HG02884 (cell line): ENCODE measurements around the gene UBE2QL1.

Experiments used
- ATAC-seq: cut with Tn5 transposase; IDR thresholded peaks from one replicate; pipeline ENCODE4 v1.9.1; 2021; ENCODE audit warnings: mild to moderate bottlenecking, moderate library complexity; ENCODE audit not compliant: unreplicated experiment

UBE2QL1 gene

DNA sequence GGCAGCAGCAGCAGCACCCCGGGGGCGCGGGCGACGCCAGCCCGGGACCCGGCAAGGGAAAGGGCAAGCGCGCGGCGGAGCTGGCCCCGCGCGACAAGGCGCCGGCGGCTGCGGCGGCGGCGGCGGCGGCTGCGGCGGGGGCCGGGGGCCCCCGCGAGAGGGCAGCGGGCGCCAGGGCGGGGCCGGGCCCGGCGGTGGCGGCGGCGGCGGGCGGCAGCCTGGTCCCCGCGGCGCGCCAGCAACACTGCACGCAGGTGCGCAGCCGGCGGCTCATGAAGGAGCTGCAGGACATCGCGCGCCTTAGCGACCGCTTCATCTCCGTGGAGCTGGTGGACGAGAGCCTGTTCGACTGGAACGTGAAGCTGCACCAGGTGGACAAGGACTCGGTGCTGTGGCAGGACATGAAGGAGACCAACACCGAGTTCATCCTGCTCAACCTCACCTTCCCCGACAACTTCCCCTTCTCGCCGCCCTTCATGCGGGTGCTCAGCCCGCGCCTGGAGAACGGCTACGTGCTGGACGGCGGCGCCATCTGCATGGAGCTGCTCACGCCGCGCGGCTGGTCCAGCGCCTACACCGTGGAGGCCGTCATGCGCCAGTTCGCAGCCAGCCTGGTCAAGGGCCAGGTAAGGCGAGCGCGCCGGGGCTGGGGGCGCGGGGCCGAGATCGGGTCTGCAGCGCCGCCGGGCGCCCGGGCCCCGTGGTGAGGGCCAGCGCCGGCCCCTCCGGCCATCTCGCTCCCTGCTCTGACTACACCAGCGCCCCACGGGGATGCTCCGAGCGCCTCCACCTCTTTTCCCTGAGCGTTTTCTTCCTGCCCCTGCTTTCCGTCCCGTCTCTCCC is at the start of gene UBE2QL1:
UBE2QL1 (plus strand) TSS at position 238 of the 843 bp plus-strand sequence; CDS start at position 273, 35 bp downstream.
- ATAC-seq = peak; percentile 75

- ATAC-seq = no peak
Measured at GRCh38 chr5:6399980-6400910, 48.4 kb upstream of the UBE2QL1 start.

DNA sequence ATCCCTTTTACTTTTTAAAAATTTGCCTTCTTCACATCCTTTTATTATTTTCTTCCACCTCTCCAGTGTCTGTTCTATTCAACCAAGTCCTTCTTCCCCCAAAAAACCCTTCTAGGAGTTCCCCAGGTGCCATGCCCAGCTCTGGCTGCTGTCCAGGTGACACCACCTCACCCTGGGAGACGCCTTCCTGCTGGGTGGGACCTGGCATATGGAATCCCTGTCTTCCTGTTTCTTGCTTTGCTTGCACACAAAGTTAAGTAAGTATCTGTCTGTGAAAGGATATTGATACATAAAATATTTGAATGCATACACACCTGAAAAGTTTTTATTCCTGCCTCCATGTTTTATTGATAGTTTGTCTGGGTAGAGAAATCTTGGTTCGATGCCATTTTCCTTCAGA is 47.2 kb upstream of the UBE2QL1 start:
- ATAC-seq = no peak

DNA sequence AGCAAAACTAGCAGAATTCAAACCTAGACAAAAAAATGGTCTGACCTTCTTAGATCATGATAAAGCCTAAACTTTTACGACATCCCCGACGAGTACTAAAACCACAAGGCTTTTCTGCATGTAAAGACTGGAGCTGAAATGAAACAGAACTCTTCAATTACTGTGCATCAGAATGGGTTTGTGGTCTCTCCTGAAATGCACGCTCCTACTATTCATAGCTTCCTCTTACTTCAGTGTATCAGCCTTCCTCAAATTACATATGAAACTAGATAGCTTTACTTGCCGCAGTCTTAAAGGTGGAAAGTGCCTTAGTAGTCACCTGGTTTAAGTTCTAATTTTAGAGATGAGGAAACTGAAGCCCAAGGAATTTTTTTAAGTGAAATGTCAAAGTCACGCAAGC is 45.7 kb upstream of the UBE2QL1 start:
- ATAC-seq = no peak

DNA sequence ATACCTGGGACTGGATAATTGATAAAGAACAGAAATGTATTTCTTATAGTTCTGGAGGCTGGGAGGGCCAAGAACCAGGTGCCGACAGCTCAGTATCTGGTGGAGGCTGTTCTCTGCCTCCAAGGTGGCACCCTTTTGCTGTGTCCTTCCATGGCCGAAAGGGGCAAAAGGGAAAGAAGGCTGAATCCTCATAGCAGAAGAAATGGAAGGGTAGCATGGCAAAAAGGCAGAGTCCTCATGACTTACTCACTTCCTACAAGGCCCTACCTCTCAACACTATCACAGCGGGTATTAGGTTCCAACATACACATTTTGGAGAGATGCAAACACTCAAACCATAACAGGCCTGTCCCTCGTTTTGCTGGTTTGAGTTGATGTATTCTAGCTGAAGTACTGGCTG is 45.2 kb upstream of the UBE2QL1 start:
- no peak for ATAC-seq

GRCh38 chr5:6404129-6404528 is 44.5 kb upstream of the UBE2QL1 start:
- ATAC-seq = peak; percentile 73

- ATAC-seq = no peak
Measured at GRCh38 chr5:6405591-6405990, 43.1 kb upstream of the UBE2QL1 start.

GRCh38 chr5:6407558-6408259 is 41.0 kb upstream of the UBE2QL1 start:
- no peak for ATAC-seq

DNA sequence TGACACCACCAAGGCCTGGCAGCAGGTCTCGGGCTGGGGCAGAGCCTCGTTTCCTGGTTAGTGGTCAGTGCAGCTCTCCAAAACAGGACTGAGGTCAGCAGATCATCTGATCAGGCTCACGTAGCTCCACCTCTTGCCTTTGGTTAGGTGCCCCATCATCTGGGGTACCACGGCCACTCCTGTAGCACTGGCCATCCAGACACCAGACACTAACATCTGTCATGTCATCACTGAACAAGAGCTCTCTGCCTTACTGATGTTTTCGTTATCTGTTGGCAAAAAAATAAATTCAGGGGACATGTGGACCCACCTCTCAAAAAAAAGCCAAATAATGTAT is 40.4 kb upstream of the UBE2QL1 start:
- ATAC-seq = no peak

DNA sequence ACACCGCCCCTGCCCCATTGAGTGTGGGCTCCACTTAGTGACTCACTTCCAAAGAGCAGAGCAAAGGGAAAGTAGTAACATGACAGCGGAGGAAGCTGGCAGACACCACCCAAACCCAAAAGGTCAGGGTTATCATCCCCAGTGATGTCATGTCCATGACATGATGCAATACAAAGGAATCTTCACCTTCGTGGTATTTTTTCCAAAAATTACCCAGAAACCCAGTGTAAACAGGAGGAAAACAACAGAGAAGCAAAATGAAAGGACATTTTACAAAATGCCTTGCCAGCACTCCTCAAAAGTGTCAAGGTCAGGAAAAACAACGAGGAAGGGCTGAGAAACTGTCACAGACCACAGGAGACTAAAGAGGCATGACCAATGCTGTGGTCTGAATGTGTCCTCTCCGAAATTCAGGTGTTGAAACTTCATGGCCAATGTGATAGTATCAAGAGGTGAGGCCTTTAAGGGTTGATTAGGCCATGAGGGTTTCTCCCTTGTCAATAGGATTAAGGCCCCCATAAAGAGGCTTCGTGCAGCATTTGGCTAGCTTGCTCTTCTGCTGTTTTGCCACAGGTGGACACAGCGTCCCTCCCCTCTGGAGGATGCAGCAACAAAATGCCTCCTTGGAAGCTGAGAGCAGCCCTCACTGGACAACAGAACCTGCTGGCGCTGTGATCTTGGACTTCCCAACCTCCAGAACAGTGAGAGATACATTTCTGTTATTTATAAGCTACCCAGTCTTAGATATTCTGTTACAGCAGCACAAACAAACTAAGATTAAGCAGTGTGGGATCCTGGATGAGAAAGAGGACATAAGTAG is 39.8 kb upstream of the UBE2QL1 start:
- ATAC-seq = no peak

GRCh38 chr5:6410421-6410820 is 38.2 kb upstream of the UBE2QL1 start:
- no peak for ATAC-seq

GRCh38 chr5:6411141-6411540 is 37.5 kb upstream of the UBE2QL1 start:
- ATAC-seq = no peak

GRCh38 chr5:6412811-6413210 is 35.8 kb upstream of the UBE2QL1 start:
- no peak for ATAC-seq

DNA sequence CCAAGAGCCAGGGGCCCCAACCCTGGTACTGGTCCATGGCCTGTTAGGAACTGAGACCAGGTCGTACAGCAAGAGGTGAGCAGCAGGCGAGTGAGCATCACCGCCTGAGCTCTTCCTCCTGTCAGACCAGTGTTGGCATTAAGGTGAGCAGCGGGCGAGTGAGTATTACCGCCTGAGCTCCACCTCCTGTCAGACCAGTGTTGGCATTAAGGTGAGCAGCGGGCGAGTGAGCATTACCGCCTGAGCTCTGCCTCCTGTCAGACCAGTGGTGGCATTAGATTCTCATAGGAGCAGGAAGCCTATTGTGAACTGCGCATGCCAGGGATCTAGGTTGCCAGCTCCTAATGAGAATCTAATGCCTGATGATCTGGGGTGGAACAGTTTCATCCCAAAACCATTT is 31.0 kb upstream of the UBE2QL1 start:
- ATAC-seq = no peak

DNA sequence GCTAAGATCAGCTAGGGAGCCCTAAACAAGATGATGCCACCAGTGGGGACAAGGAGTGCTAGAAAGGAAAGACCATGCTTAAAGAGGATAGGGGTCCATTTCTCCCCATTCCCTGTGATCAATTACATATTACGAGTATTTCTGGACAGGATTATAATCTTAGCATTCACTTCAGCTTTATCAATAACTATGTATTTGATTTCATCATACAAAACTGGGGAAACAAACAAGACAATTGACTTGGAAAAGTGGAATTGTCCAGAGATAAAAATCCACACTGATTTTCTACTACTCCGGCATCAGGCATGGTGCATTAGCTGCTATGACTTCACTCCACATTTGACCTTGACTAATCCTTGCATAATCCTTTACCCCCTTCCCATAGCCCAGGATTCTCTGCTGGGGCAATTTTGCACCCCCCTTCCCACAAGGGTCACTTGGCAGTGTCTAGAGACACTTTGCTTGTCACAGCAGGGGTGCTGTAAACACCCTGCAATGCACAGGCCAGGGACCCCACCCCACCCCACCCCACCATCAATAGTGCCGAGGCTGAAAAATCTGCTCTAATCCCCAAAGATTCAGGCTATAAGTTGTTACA is 29.9 kb upstream of the UBE2QL1 start:
- ATAC-seq = no peak

GRCh38 chr5:6419340-6419852 is 29.3 kb upstream of the UBE2QL1 start:
- ATAC-seq = no peak

DNA sequence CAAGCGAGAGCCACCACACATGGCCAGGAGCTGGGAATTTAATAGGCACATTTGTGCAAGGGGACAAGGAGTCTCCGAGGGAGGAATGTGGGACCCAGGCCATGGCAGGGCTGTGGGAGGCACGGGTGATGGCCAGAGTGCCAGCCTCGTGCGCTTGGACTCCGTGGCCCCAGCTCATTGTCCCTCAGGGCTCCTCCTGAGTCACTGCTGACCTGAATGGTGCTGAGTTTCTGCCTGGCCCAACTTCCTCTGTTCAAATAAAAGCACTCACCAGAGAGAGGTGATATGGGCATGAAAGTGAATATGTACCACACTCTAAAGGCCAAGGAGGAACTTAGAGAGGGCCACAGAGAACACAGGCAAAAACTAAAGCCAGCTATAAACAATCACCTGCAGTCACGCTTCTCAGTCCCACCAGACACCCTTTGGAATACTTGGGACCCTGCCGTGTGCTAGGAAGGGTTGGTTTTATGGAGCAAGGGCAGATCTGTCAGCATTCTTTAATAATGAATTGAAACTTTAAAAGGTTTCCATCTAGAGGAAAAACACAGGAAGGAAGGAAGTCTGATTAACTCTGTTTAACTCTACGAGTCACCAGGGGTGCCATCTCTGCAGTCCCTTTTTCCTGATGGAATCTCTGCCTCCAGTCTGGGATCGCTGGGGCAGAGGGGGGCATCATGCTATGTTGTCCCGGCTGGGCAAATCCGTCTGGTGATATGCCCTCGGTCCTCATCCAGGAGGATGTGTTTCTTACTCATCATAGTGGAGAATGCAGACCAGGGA is 25.1 kb upstream of the UBE2QL1 start:
- ATAC-seq = no peak

GRCh38 chr5:6424110-6424659 is 24.5 kb upstream of the UBE2QL1 start:
- ATAC-seq = no peak

DNA sequence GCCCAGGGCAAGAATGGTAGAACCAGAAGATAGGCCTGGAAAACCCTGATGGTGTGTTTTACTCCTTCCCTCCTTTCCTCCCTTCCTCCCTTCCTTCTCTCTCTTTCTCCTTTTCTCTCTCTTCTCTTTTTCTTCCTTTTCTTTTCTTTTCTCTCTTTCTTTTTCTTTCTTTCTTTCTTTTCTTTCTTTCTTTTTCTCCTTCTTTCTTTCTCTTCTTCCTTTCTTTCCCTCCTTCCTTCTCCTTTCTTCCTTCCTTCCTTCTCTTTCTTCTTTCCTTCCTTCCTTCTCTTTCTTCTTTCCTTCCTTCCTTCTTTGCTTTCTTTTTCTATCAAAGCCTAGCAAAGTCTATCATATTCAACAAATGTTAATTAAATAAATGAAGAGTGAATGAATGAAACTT is 24.0 kb upstream of the UBE2QL1 start:
- ATAC-seq = no peak
